GM10266 (cell line): ENCODE data around the gene INPP4A.

ENCODE experiments used
- DNase-seq: peaks from one replicate; pipeline ENCODE4 v3.0.0; 2012; ENCODE audit errors: extremely low spot score
- CTCF ChIP-seq: IDR thresholded peaks from 2 replicates; pipeline ENCODE4 v1.5.1; 2012; ENCODE audit warnings: mild to moderate bottlenecking, low read depth; ENCODE audit not compliant: control insufficient read depth, insufficient read depth; ENCODE audit errors: missing control alignments

The INPP4A gene

GRCh38 chr2:98514879-98515249 is 70.2 kb downstream of the INPP4A start:
- DNase-seq, result no peak
- no peak for TF ChIP-seq CTCF

- DNase-seq, result peak; percentile 29
- no peak for TF ChIP-seq CTCF
These were observed 70.8 kb downstream of the INPP4A start for GRCh38 chr2:98515250-98515991.

- TF ChIP-seq CTCF, result no peak
- no peak for DNase-seq
These were observed 71.9 kb downstream of the INPP4A start for GRCh38 chr2:98516571-98516970.

GRCh38 chr2:98517636-98518035 is 73.0 kb downstream of the INPP4A start:
- DNase-seq, result no peak
- TF ChIP-seq CTCF, result no peak

GRCh38 chr2:98518101-98518500 is 73.4 kb downstream of the INPP4A start:
- TF ChIP-seq CTCF, result peak; percentile 62
- DNase-seq, result peak; percentile 52

- DNase-seq, result no peak
- TF ChIP-seq CTCF, result no peak
These were observed 74.5 kb downstream of the INPP4A start for GRCh38 chr2:98519156-98519555.

GRCh38 chr2:98519851-98520250 is 75.2 kb downstream of the INPP4A start:
- DNase-seq, result no peak
- no peak for TF ChIP-seq CTCF
